Left lung (tissue), 10 donors: ENCODE results near the gene BANP. TPM values are rescaled to one million over a fixed set of nuclear protein-coding genes. Genes with fewer than 3 reads are reported as not detected.
"Not testable (repeated sequence)": the region's sequence is repeated elsewhere in the genome, so short reads cannot be mapped to it uniquely, and the experiment has no call there.

Source experiments
- ATAC-seq: fragments of 200-7000 bp; cut with Tn5 transposase; one replicate; pipeline ENCODE4 v1.9.1; 2020; ENCODE audit warnings: moderate library complexity
- DNase-seq, 4 donors: peaks; one replicate each; pipeline ENCODE4 v3.0.0-alpha.2; 2013 to 2020
- H3K27ac ChIP-seq, 2 donors: fragments of 200-600 bp; sonication (generic) in 1 of 2; one replicate each; pipeline versions ENCODE4 v1.5.0 to v1.8.0; 2020 to 2021
- H3K27me3 ChIP-seq, 2 donors: fragments of 200-600 bp; sonication (generic) in 1 of 2; one replicate each; pipeline versions ENCODE4 v1.5.0 to v1.8.0; 2020 to 2021
- H3K36me3 ChIP-seq, 2 donors: fragments of 200-600 bp; sonication (generic) in 1 of 2; one replicate each; pipeline versions ENCODE4 v1.5.0 to v1.8.0; 2020 to 2021
- H3K4me1 ChIP-seq, 2 donors: fragments of 200-600 bp; one replicate each; pipeline ENCODE4 v1.8.0; 2021
- H3K4me3 ChIP-seq, 2 donors: fragments of 200-600 bp; sonication (generic) in 1 of 2; one replicate each; pipeline versions ENCODE4 v1.5.0 to v1.8.0; 2020 to 2021; ENCODE audit warnings: mild to moderate bottlenecking in 1 of 2
- H3K9me3 ChIP-seq, 2 donors: fragments of 200-600 bp; sonication (generic) in 1 of 2; one replicate each; pipeline versions ENCODE4 v1.5.0 to v1.8.0; 2020 to 2021
- intact Hi-C, 2 donors: fragments of 100-400 bp; cut with DNase I; formaldehyde crosslinking; loops; one replicate each; pipeline versions ENCODE4 v1.11.2 to v1.14.2; 2022
- polyA plus RNA-seq, 6 donors: library from polyadenylated mRNA; unstranded; fragments of 120-200 nt; gene quantifications; one replicate each; pipeline ENCODE4 v1.2.1, GENCODE V29; 2013; ENCODE audit not compliant: insufficient read length in 6 of 6
- total RNA-seq, 2 donors: library from RNA; stranded (reverse); fragmentation: NEBNext Ultra II Directional; extraction: Animal tissue kit (Norgen Biotek cat#: 25700); gene quantifications; one replicate each; pipeline ENCODE4 v1.2.1, GENCODE V29; 2021
- TF ChIP-seq, protein P1 (sequence below), 2 donors: fragments of 200-600 bp; sonication (generic) in 1 of 2; IDR thresholded peaks; one replicate each; pipeline versions ENCODE4 v1.5.0 to v1.8.0; 2021; ENCODE audit warnings: antibody characterized with exemption in 2 of 2
- donor health status: DM: no; HTN: yes; CAD: no.
- donor health status: DM: no; HTN: no; CAD: no.

BANP gene
- total and polyA plus RNA-seq, 8 donors = 19.3 to 35.9 (median 23.8) TPM

- intact Hi-C loops = no loop called here
- ATAC-seq = peak; percentile 15
- TF ChIP-seq, protein P1, sequence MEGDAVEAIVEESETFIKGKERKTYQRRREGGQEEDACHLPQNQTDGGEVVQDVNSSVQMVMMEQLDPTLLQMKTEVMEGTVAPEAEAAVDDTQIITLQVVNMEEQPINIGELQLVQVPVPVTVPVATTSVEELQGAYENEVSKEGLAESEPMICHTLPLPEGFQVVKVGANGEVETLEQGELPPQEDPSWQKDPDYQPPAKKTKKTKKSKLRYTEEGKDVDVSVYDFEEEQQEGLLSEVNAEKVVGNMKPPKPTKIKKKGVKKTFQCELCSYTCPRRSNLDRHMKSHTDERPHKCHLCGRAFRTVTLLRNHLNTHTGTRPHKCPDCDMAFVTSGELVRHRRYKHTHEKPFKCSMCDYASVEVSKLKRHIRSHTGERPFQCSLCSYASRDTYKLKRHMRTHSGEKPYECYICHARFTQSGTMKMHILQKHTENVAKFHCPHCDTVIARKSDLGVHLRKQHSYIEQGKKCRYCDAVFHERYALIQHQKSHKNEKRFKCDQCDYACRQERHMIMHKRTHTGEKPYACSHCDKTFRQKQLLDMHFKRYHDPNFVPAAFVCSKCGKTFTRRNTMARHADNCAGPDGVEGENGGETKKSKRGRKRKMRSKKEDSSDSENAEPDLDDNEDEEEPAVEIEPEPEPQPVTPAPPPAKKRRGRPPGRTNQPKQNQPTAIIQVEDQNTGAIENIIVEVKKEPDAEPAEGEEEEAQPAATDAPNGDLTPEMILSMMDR (IDR thresholded peaks at IDR 0.05) = no peak
These were observed 136.9 kb downstream of the BANP start for GRCh38 chr16:88088161-88088581.

DNA sequence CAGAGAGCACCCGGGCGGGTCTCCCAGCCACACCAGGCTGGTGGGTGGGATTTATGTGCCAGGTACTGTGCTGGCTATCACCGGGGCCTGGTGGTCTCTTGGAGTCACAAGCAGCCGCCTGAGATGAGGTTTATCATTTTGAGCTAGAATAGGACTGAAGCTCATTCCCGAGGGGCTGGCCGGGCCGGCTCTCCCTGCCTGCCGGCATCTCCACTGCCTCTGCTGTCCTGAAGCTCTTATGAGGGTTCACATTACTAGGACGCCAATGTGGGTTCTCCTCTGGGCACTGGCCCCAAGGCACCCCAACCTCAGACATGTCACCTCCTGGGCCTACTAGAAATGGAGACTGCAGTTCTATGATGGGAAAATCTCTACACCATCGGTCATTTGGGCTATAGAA is 137.4 kb downstream of the BANP start:
- ATAC-seq, H3K36me3 ChIP-seq, H3K4me3 ChIP-seq, intact Hi-C loops, H3K27ac ChIP-seq, H3K9me3 ChIP-seq, H3K4me1 ChIP-seq: not testable (repeated sequence)
- peaks cover 0 to 46% of the 10 kb centered on the region in 2 donors for H3K27me3 ChIP-seq
- DNase-seq = peak in 1 of 4 donors; percentile 55

More at GRCh38 chr16:88088161-88088581, 136.9 kb downstream of the BANP start:
- no peaks in the 10 kb centered on the region for H3K9me3 ChIP-seq
- H3K4me3 ChIP-seq = no peak overlapping the region
- H3K4me1 ChIP-seq = peaks cover 0 to 5% of the 10 kb centered on the region in 2 donors
- DNase-seq = peak in 1 of 4 donors; percentile 69
- no peaks in the 10 kb centered on the region for H3K36me3 ChIP-seq
- peaks cover 0 to 46% of the 10 kb centered on the region in 2 donors for H3K27me3 ChIP-seq
- H3K27ac ChIP-seq = no peak overlapping the region

DNA sequence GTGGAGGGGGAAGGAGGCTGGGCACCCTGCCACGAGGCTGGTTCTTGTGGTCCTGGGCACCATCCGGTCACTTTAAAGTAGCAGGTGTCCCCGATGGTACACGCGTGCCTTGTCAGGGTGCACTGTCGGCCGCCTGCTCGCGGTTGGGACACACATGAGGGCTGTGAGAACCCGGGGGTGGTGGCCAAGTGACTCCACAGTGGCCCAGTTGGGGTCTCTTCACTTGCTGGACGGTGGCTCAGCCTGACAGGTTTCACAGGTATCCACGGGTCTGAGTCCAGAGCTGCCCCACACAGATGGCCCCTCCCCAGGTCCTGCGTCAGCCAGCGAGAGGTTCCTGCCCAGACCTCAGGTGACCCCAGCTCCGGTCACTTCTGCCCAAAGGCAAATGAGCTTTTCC is 137.8 kb downstream of the BANP start:
- ATAC-seq, H3K4me3 ChIP-seq, H3K27ac ChIP-seq, H3K36me3 ChIP-seq, intact Hi-C loops, H3K9me3 ChIP-seq, H3K4me1 ChIP-seq: not testable (repeated sequence)
- DNase-seq = peak in 1 of 4 donors; percentile 73
- H3K27me3 ChIP-seq = peaks cover 0 to 46% of the 10 kb centered on the region in 2 donors

DNA sequence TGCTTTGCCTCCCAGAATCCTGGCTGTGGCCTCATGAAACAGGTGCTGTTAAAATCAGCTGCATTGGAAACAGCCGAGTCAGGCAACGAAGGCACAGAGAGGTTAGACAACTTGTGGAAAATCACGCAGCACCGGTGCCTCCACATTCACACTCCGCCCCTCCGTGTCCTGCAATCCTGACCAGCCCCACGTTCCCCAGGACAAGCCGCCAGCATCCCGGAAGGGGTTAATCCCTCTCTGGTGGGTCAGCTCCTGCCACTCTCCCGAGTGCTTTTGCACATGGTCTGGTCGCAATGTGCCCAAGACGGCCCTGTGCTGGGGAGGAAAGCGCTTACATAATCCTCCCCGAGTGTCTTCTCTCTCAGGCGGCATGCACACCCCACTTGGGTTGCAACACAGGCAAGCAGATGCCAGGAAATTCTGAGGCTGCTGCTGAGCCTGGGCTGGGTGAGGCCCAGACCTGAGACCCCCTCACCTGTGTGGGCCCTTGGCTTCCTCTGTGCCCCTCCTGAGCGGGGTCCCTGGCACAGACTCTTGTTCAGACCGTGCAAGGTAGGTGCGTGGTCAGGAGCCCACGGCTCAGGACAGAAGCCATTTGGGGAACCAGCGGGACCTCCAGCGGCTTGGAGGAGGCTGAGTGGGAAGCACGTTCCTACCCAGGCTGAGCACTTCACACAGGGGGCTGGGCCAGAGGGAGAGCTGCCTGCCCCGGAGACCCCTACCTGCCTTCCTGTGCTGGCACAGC is 138.6 kb downstream of the BANP start:
- H3K27ac ChIP-seq, H3K4me1 ChIP-seq, H3K4me3 ChIP-seq, H3K9me3 ChIP-seq, H3K36me3 ChIP-seq, intact Hi-C loops: not testable (repeated sequence)
- ATAC-seq (peak; percentile 47), DNase-seq (peak; percentile 17 to 63 (median 42))
- peaks cover 0 to 46% of the 10 kb centered on the region in 2 donors for H3K27me3 ChIP-seq

- intact Hi-C loops, H3K4me3 ChIP-seq, ATAC-seq, H3K36me3 ChIP-seq, H3K9me3 ChIP-seq, H3K27ac ChIP-seq, H3K4me1 ChIP-seq: not testable (repeated sequence)
- H3K27me3 ChIP-seq = peaks cover 0 to 46% of the 10 kb centered on the region in 2 donors
- DNase-seq = peak in 1 of 4 donors; percentile 63
These were observed 139.3 kb downstream of the BANP start for GRCh38 chr16:88090377-88091175.

GRCh38 chr16:88091221-88091971 is 140.2 kb downstream of the BANP start:
- peaks cover 0 to 44% of the 10 kb centered on the region in 2 donors for H3K27me3 ChIP-seq
- H3K4me1 ChIP-seq, H3K9me3 ChIP-seq, H3K27ac ChIP-seq, H3K4me3 ChIP-seq, intact Hi-C loops, H3K36me3 ChIP-seq: not testable (repeated sequence)
- DNase-seq (peak in 2 of 4 donors; percentile 36 to 80), ATAC-seq (peak; percentile 25)

DNA sequence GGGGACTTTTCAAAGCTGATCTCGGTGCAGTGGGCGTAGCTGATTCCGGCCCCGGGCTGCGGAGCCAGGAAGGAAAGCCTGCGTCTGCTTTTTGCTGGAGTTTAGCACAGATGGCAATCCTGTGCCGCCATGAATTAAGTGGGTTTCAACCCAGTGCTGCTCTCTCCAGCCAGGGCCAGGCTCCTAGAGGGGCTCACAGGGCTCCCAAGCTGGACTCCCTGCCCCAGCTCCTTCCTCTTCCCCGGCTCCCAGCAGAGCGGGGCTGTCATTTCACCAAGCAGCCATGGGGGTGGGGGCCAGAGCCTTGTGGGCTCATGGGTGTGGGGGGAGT is 140.7 kb downstream of the BANP start:
- H3K4me1 ChIP-seq, intact Hi-C loops, ATAC-seq, H3K4me3 ChIP-seq, H3K36me3 ChIP-seq, H3K27ac ChIP-seq, DNase-seq: not testable (repeated sequence)
- peaks cover 0 to 38% of the 10 kb centered on the region in 2 donors for H3K27me3 ChIP-seq
- peaks cover 0 to 13% of the 10 kb centered on the region in 2 donors for H3K9me3 ChIP-seq

- H3K36me3 ChIP-seq, H3K27ac ChIP-seq, intact Hi-C loops, ATAC-seq, H3K4me1 ChIP-seq, H3K4me3 ChIP-seq: not testable (repeated sequence)
- H3K27me3 ChIP-seq = peaks cover 0 to 35% of the 10 kb centered on the region in 2 donors
- peak in 1 of 4 donors; percentile 47 for DNase-seq
- H3K9me3 ChIP-seq = peaks cover 0 to 21% of the 10 kb centered on the region in 2 donors
These were observed 141.7 kb downstream of the BANP start for GRCh38 chr16:88092791-88093555.

GRCh38 chr16:88093556-88094252 is 142.5 kb downstream of the BANP start:
- intact Hi-C loops, H3K27ac ChIP-seq, H3K4me3 ChIP-seq, H3K36me3 ChIP-seq, H3K4me1 ChIP-seq, ATAC-seq: not testable (repeated sequence)
- Histone ChIP-seq H3K9me3 (peaks cover 0 to 21% of the 10 kb centered on the region in 2 donors), H3K27me3 (peaks cover 0 to 36% of the 10 kb centered on the region in 2 donors)
- peak in 1 of 4 donors; percentile 27 for DNase-seq

GRCh38 chr16:88094253-88094575 is 143.0 kb downstream of the BANP start:
- H3K36me3 ChIP-seq, ATAC-seq, intact Hi-C loops, H3K4me3 ChIP-seq, H3K4me1 ChIP-seq, H3K27ac ChIP-seq: not testable (repeated sequence)
- Histone ChIP-seq H3K27me3 (peaks cover 0 to 40% of the 10 kb centered on the region in 2 donors), H3K9me3 (peaks cover 0 to 21% of the 10 kb centered on the region in 2 donors)
- DNase-seq = peak in 1 of 4 donors; percentile 60
